HT-29 (cell line): ENCODE measurements around the gene SPAG16. TPM values are rescaled to one million over a fixed set of nuclear protein-coding genes. Genes with fewer than 3 reads are reported as not detected.
A peak's percentile ranks its signal among the peaks of the same experiment; 100 is the strongest.
"Not testable (repeated sequence)": the region's sequence is repeated elsewhere in the genome, so short reads cannot be mapped to it uniquely, and the experiment has no call there.

Source experiments
- DNase-seq: peaks from one replicate; pipeline ENCODE4 v3.0.0-alpha.2; 2015; ENCODE audit warnings: low spot score
- total RNA-seq: library from RNA; depleted of rRNA; stranded (reverse); fragments of >200 nt; shearing (Covaris generic); gene quantifications from 2 replicates; pipeline ENCODE4 v1.2.3, GENCODE V29; 2014

SPAG16 gene
- total RNA-seq, 1 experiment from 2014 or later, result 16.2 TPM

GRCh38 chr2:213271947-213272346 lies 12.3 kb upstream of the SPAG16 start:
- DNase-seq, result no peak

DNA sequence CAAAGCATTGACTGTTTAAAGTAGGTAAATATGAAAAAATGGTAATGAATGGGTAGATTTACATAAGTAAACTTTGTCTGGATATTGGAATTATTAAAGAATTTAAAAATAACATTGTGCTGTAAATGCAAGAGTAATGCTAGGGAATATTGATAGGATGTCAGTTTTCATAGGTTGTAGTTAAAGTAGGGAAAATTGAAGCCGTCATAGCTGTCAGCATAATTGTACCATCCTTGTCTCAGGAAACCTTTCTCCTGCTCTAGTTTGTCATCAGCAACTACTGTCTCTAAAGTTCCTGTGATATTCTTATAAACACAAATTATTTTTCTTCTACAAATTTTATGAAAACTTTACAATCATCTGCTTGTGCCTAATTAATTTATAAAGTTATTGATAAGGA lies 10.1 kb upstream of the SPAG16 start:
- no peak for DNase-seq

- DNase-seq, result no peak
Measured at GRCh38 chr2:213275265-213275664, 9.0 kb upstream of the SPAG16 start.

DNA sequence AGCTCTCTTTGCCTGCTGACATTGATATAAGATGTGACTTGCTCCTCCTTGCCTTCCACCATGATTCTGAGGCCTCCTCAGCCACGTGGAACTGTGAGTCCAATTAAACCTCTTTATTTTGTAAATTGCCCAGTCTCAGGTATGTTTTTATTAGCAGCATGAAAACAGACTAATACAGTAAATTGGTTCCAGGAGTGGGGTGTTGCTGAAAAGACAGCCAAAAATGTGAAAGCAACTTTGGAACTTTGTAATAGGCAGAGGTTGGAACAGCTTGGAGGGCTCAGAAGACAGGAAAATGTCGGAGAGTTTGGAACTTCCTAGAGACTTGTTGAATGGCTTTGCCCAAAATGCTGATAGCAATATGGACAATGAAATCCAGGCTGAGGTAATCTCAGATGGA lies 7.1 kb upstream of the SPAG16 start:
- DNase-seq, result not testable (repeated sequence)

DNA sequence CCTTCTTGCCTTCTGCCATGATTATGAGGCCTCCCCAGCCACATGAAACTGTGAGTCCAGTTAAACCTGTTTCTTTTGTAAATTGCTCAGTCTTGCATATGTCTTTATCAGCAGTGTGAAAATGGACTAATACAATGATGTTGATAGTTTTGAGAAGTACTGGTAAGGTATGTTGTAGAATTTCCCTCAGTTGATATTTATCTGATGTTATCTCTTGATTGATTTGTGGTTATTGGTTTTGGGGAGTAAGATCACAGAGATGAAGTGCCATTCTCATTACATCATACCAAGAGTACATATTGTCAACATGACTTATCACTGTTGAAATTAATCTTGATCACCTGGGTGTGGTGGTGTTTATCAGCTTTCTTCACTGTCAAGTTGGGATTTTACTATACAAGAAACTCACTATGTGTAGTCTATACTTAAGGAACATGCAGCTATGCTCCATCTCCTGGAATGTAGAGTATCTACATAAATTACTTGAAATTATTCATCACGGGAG lies 5.1 kb upstream of the SPAG16 start:
- DNase-seq, result no peak

DNA sequence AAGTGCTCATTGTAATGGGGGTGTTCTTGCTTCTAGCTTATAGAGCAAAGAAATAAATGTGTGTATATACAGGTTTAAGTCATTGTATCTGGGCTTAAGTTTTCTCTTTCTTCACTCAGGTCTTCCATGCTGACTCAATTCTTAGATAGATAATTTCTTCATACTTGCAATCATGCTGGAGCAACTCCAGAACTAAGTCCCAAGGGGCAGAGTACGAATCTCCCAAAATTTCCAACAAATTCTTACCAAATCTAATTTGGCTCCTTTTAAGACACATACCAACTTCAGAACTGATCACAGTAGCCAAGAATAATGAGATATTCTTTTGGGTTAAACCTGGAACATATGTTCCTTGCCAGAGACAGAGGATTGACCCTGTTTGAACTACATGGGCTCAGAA lies 4.3 kb upstream of the SPAG16 start:
- DNase-seq, result no peak

DNA sequence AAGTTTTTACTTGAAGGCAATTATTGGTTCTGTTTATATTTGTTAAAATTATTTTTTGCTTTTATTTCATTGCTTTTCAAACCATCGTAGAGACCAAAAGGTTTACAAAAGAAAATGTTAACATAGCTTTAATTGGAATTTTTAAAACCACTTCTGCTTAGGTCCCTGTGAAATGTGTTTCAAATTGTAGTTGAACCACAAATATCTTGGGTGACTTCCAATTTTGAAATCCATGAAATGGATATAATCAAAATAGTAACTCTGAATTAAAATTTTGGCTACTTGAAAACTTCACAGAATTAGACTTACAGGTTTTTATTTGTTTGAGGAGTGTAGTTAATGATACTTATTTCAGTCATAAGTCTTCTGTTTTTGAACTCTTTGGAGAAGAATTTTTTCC lies 3.1 kb upstream of the SPAG16 start:
- no peak for DNase-seq

GRCh38 chr2:213285404-213285803 lies 1.1 kb downstream of the SPAG16 start:
- peak; percentile 29 for DNase-seq

GRCh38 chr2:213286161-213286560 lies 1.9 kb downstream of the SPAG16 start:
- no peak for DNase-seq

GRCh38 chr2:213288913-213289700 lies 4.8 kb downstream of the SPAG16 start:
- DNase-seq, result peak; percentile 79

GRCh38 chr2:213290501-213290900 lies 6.2 kb downstream of the SPAG16 start:
- DNase-seq, result no peak

DNA sequence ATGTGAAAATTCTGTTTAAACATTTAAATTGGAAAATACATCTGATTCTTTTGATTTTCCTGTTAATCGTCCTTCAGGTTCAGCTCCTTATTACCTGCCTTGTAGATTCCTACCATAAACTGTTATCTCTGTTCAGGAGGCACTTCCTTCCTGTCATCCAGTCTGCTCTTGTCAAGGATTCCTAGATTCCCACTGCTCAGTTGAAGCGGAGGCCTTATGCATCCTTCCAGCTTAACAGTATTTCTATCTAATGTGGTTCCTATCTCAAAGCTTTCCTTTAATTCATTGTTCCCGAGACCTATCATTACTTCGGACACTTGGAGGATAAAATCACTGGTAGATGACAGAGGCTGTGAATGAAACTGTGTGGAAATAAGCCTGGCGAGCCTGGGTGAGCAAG lies 12.0 kb downstream of the SPAG16 start:
- no peak for DNase-seq

DNA sequence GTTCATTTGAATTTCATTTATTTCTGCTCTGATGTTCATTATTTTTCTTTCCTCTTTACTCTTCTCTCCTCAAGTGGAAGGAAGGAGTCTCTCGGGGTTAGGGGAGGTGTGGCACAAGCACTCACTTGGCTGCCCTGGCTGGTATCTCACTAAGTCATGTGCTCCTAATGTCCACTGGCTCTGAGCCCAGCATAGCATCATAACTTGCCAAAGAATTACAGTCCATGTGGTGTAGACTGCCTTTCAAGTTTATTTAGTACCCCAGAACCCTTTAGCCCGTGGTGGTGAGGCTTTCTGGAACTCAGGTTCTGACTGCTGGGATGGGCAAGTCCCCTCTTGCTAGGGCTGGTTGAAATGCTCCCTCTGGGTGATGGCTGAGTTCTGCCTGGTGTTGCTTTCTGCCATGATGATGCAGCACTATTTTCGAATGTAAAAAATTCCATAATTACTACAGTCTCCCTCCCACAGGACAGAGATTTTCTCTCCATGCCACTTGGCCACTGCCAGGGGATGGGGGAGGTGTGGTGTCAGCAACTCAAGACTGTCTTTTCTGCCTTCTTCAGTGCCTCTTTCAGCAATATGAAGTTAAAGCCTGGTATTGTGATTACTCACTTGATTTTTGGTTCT lies 22.2 kb downstream of the SPAG16 start:
- DNase-seq, result no peak

- DNase-seq, result no peak
Measured at GRCh38 chr2:213315168-213315876, 31.1 kb downstream of the SPAG16 start.

DNA sequence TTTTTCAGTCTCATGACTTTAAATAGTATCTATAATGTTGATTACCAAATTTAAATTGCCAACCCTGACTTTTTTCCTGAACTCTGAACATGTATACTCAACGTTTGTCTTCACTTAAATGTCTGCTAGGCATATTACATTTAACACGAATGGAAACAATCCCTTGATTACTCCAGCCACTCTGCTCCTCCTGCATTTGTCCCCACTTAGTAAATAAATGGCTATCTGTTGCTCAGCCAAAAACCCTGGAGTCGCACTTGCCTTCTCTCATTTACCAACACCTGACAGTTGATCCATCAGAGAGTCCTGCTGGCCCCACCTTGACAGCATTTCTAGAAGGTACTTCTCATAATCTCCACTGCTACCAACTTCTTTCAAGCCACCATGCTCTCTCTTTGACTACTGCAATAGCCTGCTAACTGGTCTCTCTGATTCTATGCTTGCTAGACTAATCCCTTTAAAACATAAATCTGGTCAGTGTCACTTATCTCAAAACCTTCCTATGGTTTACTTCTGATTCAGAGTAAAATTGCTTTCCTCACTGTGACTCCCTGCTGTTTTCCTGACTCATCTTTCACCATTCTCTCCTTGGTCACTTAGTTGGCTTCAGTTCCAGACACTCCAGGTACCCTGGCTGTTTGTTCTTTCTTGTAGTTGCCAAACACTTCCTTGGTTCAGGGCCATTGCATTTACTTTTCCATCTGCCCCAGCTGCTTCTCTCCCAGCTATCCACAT lies 31.9 kb downstream of the SPAG16 start:
- DNase-seq, result no peak

DNA sequence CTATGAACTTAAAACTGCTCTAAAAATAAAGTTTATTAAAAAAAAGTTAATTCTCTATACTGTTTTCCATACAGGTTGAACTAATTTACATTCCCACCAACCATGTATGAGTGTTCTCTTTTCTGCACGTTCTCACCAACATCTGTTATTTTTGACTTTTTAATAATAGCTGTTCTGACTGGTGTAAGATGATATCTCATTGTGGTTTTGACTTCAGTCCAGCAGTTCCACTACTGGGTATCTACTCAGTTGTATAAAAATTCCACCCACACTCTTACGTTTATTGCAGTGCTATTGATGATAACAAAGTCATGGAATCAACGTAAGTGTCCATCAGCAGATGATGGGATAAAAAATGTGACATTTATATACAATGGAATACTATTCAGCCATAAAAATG lies 33.7 kb downstream of the SPAG16 start:
- DNase-seq, result no peak

DNA sequence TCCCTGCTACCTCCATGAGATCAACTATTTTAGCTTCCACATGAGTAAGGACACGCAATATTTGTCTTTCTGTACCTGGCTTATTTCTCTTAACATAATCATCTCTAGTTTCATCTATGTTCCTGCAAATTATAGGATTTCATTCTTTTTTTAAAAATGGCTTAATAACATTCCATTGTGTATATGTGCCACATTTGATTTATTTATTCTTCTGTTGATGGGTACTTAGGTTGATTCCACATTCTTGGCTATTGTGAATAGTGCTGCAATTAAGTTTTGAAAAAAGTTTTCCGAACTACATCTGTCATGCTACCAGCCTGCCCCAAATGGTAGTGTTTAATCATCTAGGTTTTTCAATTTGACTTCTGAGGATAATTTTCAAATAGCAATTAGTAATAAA lies 36.3 kb downstream of the SPAG16 start:
- no peak for DNase-seq

DNA sequence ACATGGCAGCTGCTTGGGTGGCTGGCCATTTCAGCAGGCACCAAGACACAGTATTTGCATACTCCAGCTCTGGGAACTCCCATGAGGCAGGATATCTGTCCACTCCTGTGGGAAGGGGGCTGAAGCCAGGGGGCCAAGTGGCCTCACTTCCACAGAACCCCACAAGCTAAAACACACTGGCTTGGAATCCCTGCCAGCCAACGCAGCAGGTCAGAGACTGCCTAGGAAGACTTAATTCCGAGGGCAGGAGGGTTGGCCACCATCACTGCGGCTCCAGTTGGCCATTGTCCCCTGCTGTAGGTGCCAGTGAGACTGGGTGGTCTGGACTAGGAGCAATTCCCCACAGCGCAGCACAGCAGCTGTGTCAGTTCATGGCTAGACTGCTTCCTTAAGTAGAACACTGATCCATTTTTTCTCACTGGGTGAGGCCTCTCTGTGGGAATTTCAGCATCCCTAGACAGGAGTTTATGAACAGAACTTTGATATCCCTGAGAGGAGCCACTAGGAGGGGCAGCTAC lies 52.0 kb downstream of the SPAG16 start:
- DNase-seq, result no peak

GRCh38 chr2:213353419-213353818 lies 69.2 kb downstream of the SPAG16 start:
- no peak for DNase-seq

DNA sequence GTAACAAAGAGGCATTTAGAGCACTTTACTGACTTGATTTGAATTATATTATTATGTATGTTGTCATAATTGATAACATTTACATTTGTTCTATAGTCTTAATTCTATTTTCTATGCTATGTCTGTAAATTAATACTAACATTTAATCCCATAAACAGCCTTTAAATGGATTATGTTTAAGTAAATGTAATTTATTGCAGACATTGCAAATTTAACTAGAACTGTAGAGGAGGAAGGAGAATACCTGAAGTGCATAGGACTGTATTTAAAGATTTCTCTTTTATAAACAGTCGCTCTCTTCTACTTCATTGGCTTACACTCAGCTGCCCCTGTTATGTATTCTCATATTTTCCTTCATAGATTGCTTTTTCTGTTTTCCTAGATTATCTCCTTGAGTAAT lies 92.4 kb downstream of the SPAG16 start:
- DNase-seq, result no peak

GRCh38 chr2:213407027-213407426 lies 122.8 kb downstream of the SPAG16 start:
- not testable (repeated sequence) for DNase-seq
